NCI-H2171 (cell line): Measurements from ENCODE around the gene ZNF286A.
"Not testable (repeated sequence)": the region's sequence is repeated elsewhere in the genome, so short reads cannot be mapped to it uniquely, and the experiment has no call there.

Experiments
- DNase-seq: peaks from one replicate; lab custom pipeline; 2025; lab: John Stamatoyannopoulos, UW

Gene ZNF286A

DNA sequence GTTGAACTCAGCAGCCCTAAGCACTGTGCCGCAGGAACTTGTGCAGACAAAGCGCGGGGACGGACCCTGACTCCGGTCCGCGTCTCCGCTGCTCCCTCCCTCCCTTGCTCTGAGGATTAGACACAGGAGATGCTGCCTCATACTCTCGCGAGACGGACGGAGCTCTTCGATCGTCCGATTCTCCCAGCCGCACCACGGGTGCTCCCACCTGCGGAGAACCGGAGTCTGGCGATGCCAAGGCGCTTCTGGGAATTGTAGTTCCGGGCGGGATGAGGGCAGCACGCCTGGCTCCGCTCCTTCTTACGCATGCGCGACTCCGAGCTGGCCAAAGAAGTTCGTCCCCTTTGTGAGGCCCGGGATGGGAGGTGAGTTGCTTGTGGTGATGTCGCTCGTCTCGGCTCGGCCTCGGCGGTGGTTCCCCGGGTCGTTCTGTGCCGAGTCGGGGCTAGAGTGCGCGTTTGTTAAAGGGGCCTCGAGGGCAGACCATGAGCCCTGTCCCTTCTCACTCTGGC, at the start of gene ZNF286A:
Gene ZNF286A (plus strand): TSS at position 340 of the 512 bp plus-strand sequence. CDS start 578 bp downstream, outside the sequence.
- DNase-seq, result peak; percentile 94

DNA sequence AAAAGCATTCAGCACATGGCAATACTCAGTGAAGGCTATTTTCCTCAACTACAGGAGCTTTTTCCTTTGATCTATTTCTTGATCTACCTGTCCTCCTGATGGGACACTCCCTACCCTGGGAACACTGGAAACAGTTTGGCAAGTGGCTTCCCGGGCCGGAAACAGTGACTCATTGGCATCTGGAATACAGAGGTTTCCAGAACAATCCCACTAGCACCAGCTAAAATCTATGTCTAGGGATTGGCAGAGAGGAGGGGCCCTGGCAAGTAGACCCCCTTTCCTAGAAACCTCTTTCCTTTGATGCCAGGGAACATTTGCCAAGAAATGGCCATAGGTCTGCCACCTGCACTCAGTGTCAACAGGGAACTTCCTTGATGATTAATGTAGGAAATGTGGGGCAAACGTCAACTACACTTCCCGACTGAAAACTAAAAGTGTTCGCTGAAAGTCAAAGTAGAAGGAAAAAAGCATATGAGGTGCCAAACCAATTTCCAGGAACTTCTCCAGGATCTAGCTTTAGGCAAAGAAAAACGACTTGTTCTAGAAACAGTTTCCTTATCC, 49.6 kb upstream of the ZNF286A start:
- DNase-seq, result no peak

- DNase-seq, result no peak
Measured at GRCh38 chr17:15650741-15651582, 48.6 kb upstream of the ZNF286A start.

DNA sequence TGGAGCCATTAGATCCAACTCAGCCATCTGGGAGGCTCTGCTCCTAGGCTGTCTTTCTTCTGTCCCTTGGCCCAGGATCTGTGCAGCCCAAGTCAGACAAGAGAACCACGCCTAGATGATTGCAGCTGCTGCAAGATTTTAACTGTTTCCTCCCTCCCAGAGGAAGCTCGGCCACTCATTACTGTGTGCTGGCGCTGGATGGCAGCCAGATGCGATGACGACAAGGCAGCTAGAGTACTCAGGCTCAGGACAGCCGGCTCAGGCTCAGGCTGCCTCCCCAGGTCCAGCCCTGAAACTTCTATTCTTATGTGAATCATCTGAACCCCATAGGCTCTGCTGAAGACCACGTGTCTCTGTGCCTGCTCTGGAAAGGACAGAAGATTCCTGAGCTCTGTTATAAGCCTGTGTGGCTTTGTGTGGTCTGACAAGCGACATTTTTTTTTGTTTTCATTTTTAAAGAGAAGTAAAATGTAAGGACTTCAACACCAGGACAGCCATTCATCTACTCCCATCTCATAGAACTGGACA, 47.9 kb upstream of the ZNF286A start:
- peak; percentile 59 for DNase-seq

GRCh38 chr17:15652960-15653359, 46.6 kb upstream of the ZNF286A start:
- no peak for DNase-seq

GRCh38 chr17:15654401-15654800, 45.2 kb upstream of the ZNF286A start:
- DNase-seq, result not testable (repeated sequence)

DNA sequence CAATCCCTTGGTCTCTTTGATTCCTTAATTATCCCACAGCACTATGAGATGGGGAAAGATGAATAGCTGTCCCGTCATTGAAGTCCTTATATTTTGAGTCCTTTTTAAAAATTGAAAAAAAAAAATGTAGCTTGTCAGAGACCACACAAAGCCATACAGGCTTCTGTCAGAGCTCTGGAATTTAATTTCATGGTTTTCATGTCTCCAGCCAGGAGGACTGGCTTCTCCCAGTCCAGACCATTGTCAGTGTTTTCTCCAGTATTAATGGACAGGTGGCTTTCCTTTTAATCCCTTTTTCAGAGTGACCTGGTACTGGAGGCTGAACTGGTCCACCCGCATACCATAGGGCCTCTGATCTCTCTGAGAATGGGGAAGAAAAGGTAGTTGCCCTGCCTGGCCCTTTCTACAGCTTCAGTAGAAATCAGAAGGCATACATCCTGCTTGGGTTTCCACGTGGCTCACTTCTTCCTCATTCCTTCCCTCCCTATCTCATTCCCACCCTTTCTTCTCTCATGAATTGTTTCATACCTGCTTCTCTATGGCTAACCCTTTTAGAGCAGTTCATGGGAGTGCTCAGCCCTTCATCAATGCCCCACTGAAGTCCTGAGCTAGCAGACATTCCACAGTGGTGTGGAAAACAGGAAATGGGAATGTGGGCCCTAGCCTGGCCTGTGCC, 44.5 kb upstream of the ZNF286A start:
- no peak for DNase-seq

DNA sequence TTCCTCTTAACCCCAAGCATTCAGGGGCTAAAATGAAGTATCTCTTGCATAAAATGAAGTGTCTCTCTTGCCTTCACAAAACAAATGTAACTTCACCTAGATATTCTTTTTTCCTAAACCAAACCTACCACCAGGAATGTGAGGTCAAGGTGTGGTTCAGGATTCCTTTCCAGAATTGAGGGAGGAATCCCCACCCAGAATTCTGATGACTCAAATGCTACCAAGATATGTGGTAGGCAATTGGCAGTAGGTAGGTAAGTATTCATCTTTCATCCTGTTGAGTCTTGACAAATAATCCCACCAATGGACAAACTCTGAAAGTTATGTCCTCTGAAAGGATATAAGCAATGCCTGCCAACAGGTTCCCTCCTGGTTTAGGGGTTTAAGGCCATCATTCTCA, 41.7 kb upstream of the ZNF286A start:
- no peak for DNase-seq

- DNase-seq, result no peak
Measured at GRCh38 chr17:15658296-15658695, 41.3 kb upstream of the ZNF286A start.

- no peak for DNase-seq
Measured at GRCh38 chr17:15659236-15659635, 40.3 kb upstream of the ZNF286A start.

- DNase-seq, result no peak
Measured at GRCh38 chr17:15659663-15660062, 39.9 kb upstream of the ZNF286A start.

GRCh38 chr17:15660077-15660476, 39.5 kb upstream of the ZNF286A start:
- DNase-seq, result no peak

GRCh38 chr17:15662681-15663080, 36.9 kb upstream of the ZNF286A start:
- DNase-seq, result no peak

DNA sequence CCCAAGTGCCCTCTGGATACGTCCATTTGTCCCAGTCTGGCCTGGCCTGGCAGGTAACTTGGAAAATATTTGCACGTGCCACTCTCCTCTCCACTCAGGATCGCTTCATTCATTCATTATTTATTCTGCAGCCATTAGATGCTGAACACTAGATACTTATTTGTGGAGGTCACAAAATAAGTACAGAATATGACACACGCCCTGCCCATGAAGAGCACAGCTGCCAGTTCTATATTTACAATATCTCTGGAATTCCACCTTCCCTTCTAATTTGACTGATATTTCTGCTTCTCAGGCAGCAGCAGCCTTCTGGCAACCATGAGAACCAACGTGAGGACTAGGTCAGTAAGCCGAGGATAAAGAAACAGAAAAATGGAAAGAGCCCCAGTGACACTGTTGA, 36.4 kb upstream of the ZNF286A start:
- no peak for DNase-seq

DNA sequence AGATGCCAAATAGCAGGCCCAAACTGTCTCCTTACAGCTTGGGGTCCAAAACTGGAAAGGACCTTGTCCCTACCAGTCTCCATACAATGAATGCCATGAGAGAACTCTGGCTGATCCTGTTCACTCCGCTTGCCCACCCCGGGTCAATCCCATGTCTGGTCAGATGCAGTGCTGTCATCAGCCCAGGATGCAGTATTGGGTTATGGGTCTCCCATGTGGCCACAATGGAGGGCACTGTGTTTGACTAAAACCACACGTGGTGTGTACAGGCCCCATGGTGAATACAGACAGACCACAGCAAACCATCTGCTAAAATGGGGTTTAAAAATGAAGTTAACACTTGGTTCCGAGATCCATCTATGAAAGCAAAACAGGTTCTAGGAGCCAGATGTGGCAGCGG, 35.9 kb upstream of the ZNF286A start:
- DNase-seq, result no peak

- not testable (repeated sequence) for DNase-seq
Measured at GRCh38 chr17:15669526-15669925, 30.0 kb upstream of the ZNF286A start.

GRCh38 chr17:15674640-15675039, 24.9 kb upstream of the ZNF286A start:
- not testable (repeated sequence) for DNase-seq

DNA sequence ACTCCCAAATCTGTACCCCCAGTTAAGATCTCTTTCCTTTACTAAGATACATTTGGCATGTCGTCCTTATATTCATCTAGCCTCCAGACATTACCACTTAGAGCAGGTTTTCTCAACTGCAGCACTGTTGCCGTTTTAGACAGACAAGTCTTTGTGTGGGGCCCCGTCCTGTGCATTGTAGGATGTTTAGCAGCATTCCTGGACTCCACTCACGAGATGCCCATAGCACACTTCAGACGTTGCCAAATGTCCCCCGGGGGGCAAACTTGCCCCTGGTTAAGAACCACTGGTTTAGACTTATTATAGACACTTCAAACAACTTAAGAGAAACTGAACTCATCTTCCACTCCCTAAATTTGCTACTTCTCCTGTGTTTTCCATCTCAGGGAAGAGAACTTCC, 23.6 kb upstream of the ZNF286A start:
- DNase-seq, result not testable (repeated sequence)

- DNase-seq, result not testable (repeated sequence)
Measured at GRCh38 chr17:15683135-15683534, 16.4 kb upstream of the ZNF286A start.

GRCh38 chr17:15683824-15684478, 15.6 kb upstream of the ZNF286A start, which contains the start of gene TRIM16:
Gene TRIM16 (minus strand): TSS chr17:15684311. CDS start chr17:15651609, 32,702 bp downstream.
- peak; percentile 52 for DNase-seq

GRCh38 chr17:15687494-15687893, 12.1 kb upstream of the ZNF286A start:
- DNase-seq, result not testable (repeated sequence)

DNA sequence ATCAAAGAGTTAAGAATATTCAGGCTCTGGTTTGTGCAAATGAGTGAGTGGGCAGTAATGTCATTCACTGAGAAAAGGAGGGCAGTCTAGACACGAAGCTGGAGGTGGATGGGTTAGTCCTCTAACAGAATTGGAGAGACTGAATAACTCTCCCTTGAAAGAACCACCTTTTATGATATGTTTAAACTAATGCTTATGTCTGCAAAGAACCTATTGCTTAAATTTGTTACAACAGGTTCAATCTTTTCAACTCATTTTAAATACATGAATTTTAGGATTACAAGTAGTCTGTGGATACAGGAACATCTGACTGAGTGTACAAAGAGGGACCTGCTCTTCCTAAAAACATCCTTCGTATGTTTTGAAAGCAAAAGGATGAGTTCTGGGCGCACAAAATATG, 585 bp upstream of the ZNF286A start:
- not testable (repeated sequence) for DNase-seq
